Testis (tissue), 3 donors: ENCODE data around the gene DENND1A. TPM values are rescaled to one million over a fixed set of nuclear protein-coding genes. Genes with fewer than 3 reads are reported as not detected.

Source experiments
- DNase-seq: peaks from one replicate; pipeline ENCODE4 v3.0.0-alpha.2; 2019
- H3K27ac ChIP-seq, 2 donors: fragments of 200-600 bp; sonication (generic); one replicate each; pipeline ENCODE4 v1.5.1; 2019
- H3K27me3 ChIP-seq: fragments of 200-600 bp; sonication (generic); one replicate; pipeline ENCODE4 v1.5.1; 2019
- H3K36me3 ChIP-seq: fragments of 200-600 bp; sonication (generic); one replicate; pipeline ENCODE4 v1.5.1; 2017; ENCODE audit warnings: low read depth; ENCODE audit errors: missing control alignments
- H3K4me1 ChIP-seq: fragments of 200-600 bp; sonication (generic); one replicate; pipeline ENCODE4 v1.5.1; 2019
- H3K4me3 ChIP-seq, 2 donors: fragments of 200-600 bp; sonication (generic); one replicate each; pipeline ENCODE4 v1.5.1; 2017 to 2019
- H3K9me3 ChIP-seq: fragments of 200-600 bp; sonication (generic); one replicate; pipeline ENCODE4 v1.5.1; 2017
- POLR2A ChIP-seq: fragments of 450-650 bp; IDR thresholded peaks from one replicate; pipeline ENCODE4 v1.6.1; 2017; ENCODE audit warnings: antibody characterized with exemption, mild to moderate bottlenecking, moderate library complexity
- WGBS, 2 donors: methylation state at CpG; one replicate each; pipeline ENCODE4 v1.1.5; 2018; 5-methylcytosine and 5-hydroxymethylcytosine counted together
- intact Hi-C: fragments of 100-400 bp; cut with DNase I; formaldehyde crosslinking; loops from one replicate; pipeline ENCODE4 v1.15.1; 2023; ENCODE audit warnings: low total_unique reads
- polyA plus RNA-seq: library from polyadenylated mRNA; stranded (reverse); fragments of 350-450 nt; fragmentation: Illumina TruSeq; extraction: RNeasy Lipid Tissue Mini Kit (QIAGEN cat#74804); gene quantifications from one replicate; pipeline ENCODE4 v1.2.3, GENCODE V29; 2014; ENCODE audit warnings: low read depth, low replicate concordance; ENCODE audit not compliant: insufficient read depth
- total RNA-seq, 2 donors: library from RNA; depleted of rRNA; stranded (reverse); fragments of >200 nt; gene quantifications; one replicate each; pipeline ENCODE4 v1.2.3, GENCODE V29; 2016
- TF ChIP-seq, protein P1 (sequence below), 3 experiments: fragments of 450-650 bp in 2 of 3; fragments of 200-600 bp in 1 of 3; sonication (generic) in 1 of 3; IDR thresholded peaks; one replicate each; pipeline ENCODE4 v1.5.1; 2016 to 2019; ENCODE audit warnings: antibody characterized with exemption in 3 of 3, mild to moderate bottlenecking in 2 of 3, moderate library complexity in 1 of 3

Gene DENND1A
- total and polyA plus RNA-seq, 3 donors from 2014 or later: 20.3 to 47.4 (median 44.9) TPM

GRCh38 chr9:123792501-123792900 lies 137.4 kb downstream of the DENND1A start:
- no peaks in the 10 kb centered on the region for H3K27me3 ChIP-seq
- no peaks in the 10 kb centered on the region for H3K4me1 ChIP-seq
- WGBS, 2 donors: 95 to 96% methylated on average over 4 of the region's 4 CpGs
- no peaks in the 10 kb centered on the region for H3K36me3 ChIP-seq
- intact Hi-C loops: no loop called here
- TF ChIP-seq, protein P1, sequence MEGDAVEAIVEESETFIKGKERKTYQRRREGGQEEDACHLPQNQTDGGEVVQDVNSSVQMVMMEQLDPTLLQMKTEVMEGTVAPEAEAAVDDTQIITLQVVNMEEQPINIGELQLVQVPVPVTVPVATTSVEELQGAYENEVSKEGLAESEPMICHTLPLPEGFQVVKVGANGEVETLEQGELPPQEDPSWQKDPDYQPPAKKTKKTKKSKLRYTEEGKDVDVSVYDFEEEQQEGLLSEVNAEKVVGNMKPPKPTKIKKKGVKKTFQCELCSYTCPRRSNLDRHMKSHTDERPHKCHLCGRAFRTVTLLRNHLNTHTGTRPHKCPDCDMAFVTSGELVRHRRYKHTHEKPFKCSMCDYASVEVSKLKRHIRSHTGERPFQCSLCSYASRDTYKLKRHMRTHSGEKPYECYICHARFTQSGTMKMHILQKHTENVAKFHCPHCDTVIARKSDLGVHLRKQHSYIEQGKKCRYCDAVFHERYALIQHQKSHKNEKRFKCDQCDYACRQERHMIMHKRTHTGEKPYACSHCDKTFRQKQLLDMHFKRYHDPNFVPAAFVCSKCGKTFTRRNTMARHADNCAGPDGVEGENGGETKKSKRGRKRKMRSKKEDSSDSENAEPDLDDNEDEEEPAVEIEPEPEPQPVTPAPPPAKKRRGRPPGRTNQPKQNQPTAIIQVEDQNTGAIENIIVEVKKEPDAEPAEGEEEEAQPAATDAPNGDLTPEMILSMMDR (IDR thresholded peaks at IDR 0.05): no peak
- TF ChIP-seq POLR2A: no peak
- no peak overlapping the region for H3K27ac ChIP-seq
- H3K9me3 ChIP-seq: no peaks in the 10 kb centered on the region
- no peak overlapping the region for H3K4me3 ChIP-seq
- DNase-seq: no peak

GRCh38 chr9:123789554-123790292 lies 140.2 kb downstream of the DENND1A start:
- no peak overlapping the region for H3K4me3 ChIP-seq
- no peaks in the 10 kb centered on the region for H3K9me3 ChIP-seq
- no peak overlapping the region for H3K27ac ChIP-seq
- no peaks in the 10 kb centered on the region for H3K4me1 ChIP-seq
- intact Hi-C loops: no loop called here
- 84 to 92% methylated on average over 5 of the region's 5 CpGs for WGBS, 2 donors
- TF ChIP-seq, protein P1 (IDR thresholded peaks at IDR 0.05): no peak
- no peak for TF ChIP-seq POLR2A
- H3K27me3 ChIP-seq: no peaks in the 10 kb centered on the region
- no peaks in the 10 kb centered on the region for H3K36me3 ChIP-seq
- no peak for DNase-seq

DNA sequence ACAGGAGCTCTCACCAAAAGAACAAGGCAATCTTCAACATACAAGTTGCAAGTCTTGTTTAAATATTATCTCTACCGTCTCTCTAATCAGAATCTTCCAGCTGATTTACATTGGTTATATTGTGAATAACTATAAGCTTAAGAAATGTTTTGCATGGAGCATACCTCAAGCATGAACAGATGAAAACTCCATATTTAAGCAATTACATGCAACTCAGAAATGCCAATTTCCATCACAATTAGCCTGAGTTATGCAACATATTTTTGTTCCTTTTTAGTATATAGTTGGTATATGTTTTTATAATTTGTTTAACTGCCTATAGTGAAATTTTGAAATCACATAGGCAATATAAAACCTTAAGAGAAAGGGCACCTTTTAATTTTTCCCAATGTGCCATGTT lies 142.5 kb downstream of the DENND1A start:
- Histone ChIP-seq H3K4me1 (no peaks in the 10 kb centered on the region), H3K27ac (no peak overlapping the region), H3K9me3 (no peaks in the 10 kb centered on the region), H3K4me3 (no peak overlapping the region), H3K36me3 (no peaks in the 10 kb centered on the region), H3K27me3 (no peaks in the 10 kb centered on the region)
- DNase-seq: no peak
- 67 to 71% methylated on average over 1 of the region's 1 CpG for WGBS, 2 donors
- TF ChIP-seq, protein P1 (IDR thresholded peaks at IDR 0.05): no peak
- no peak for TF ChIP-seq POLR2A
- intact Hi-C loops: no loop called here

DNA sequence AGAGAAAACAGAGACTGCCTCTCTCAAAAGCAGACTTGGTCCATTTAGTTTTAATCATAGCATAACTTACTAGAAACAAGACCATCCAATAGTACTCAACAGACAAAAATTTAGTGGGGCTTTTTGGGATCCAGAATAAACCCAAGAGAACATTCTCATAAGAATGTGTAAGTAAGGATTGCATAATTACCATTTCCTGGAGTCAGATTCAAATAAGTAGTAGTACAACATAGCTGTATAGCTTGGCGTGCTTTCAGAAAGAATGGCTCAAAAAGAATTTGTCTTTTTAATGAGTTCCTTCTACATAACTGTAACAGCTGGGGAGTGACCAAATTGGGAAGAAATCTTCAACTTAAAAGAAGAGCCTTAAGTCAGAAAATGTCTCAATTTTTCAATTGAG lies 145.4 kb downstream of the DENND1A start:
- TF ChIP-seq, protein P1 (IDR thresholded peaks at IDR 0.05): no peak
- TF ChIP-seq POLR2A: no peak
- H3K4me1 ChIP-seq: no peaks in the 10 kb centered on the region
- H3K27me3 ChIP-seq: no peaks in the 10 kb centered on the region
- H3K4me3 ChIP-seq: no peak overlapping the region
- no peak overlapping the region for H3K27ac ChIP-seq
- no peak for DNase-seq
- no peaks in the 10 kb centered on the region for H3K9me3 ChIP-seq
- 96 to 100% methylated on average over 1 of the region's 1 CpG for WGBS, 2 donors
- no peaks in the 10 kb centered on the region for H3K36me3 ChIP-seq
- intact Hi-C loops: no loop called here
